ENCODE results near the gene OTOP3.
"Not testable (repeated sequence)": the region's sequence is repeated elsewhere in the genome, so short reads cannot be mapped to it uniquely, and the experiment has no call there.

The OTOP3 gene

DNA sequence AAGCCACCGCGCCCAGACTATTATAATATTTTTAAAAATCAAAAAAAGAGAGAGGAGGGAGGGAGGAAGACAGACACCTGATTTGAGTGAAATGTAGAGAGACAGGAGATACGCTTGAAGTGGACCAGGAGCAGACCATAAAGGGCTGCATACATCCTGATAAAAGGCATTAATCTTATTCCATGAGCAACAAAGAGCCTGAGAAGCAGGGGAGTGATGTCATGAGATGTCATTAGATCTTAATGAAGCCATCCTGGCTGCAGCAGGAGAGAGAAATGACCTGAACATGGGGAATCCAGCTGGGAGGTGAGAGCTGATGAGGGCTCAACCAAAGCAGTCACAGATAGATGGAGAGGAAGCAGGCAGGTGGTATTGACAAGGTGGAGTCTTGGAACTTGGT lies 42.1 kb downstream of the OTOP3 start:
- in situ Hi-C loops (cut with HindIII; ENCODE audit: low sequenced_read_pairs) = no loop called here
- TF ChIP-seq, protein P1, sequence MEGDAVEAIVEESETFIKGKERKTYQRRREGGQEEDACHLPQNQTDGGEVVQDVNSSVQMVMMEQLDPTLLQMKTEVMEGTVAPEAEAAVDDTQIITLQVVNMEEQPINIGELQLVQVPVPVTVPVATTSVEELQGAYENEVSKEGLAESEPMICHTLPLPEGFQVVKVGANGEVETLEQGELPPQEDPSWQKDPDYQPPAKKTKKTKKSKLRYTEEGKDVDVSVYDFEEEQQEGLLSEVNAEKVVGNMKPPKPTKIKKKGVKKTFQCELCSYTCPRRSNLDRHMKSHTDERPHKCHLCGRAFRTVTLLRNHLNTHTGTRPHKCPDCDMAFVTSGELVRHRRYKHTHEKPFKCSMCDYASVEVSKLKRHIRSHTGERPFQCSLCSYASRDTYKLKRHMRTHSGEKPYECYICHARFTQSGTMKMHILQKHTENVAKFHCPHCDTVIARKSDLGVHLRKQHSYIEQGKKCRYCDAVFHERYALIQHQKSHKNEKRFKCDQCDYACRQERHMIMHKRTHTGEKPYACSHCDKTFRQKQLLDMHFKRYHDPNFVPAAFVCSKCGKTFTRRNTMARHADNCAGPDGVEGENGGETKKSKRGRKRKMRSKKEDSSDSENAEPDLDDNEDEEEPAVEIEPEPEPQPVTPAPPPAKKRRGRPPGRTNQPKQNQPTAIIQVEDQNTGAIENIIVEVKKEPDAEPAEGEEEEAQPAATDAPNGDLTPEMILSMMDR (IDR thresholded peaks at IDR 0.05; ENCODE audit: low read depth, low read length) = no peak
- no peak for DNase-seq (ENCODE audit: low read depth, low spot score)
- no peak overlapping the region for H3K4me3 ChIP-seq (ENCODE audit: low read depth, low read length)

DNA sequence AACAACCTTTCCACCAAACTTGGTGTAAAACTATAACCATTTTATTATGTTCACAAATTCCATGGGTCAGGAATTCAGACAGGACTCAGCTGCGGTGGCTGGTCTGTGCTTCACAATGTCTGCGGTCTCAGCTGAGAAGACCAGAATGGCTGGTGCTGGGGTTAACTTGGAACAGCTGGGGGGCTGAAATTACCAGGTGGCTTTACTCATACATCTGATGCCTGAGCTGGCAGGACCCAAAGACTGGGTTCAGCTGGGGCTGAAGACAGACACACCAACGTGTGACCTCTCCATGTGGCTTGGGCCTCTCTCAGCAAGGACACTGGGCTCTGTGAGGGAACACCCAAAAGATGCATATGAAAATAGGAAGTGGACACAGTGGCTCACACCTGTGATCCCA lies 42.5 kb downstream of the OTOP3 start:
- TF ChIP-seq, protein P1 (IDR thresholded peaks at IDR 0.05; ENCODE audit: low read depth, low read length) = no peak
- H3K4me3 ChIP-seq (ENCODE audit: low read depth, low read length) = no peak overlapping the region
- DNase-seq (ENCODE audit: low read depth, low spot score) = no peak
- in situ Hi-C loops (cut with HindIII; ENCODE audit: low sequenced_read_pairs) = no loop called here

DNA sequence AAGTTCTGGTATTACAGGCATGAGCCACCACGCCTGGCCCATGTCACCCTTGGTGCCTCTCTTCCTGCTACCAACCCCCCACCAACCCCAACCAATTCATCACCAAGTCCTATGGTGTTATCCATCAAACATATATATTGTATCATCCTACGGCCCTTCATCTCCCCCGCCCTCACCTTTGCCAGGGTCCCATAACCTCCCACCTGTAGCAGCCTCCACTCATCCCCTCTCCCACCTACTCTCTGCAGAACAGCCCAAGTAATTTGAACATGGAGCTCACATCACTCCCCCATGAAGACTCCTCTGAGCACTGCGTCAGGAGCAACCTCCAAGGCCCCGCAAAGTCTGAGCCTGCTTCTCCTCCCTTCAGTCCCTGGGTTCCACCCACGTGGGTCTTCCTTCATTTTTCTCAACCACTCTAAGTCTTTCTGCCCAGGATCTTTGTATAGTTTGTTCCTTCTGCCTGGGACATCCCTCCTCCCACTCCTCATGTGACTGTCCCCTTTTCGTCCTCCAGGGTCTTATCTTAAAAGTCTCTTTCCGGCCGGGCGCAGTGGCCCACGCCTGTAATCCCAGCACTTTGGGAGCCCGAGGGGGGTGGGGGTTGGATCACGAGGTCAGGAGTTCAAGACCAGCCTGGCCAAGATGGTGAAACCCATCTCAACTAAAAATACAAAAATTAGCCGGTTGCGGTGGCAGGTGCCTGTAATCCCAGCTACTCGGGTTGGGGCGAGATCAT lies 43.9 kb downstream of the OTOP3 start:
- TF ChIP-seq, protein P1 (IDR thresholded peaks at IDR 0.05; ENCODE audit: low read depth, low read length) = no peak
- in situ Hi-C loops (cut with HindIII; ENCODE audit: low sequenced_read_pairs) = no loop called here
- no peak for DNase-seq (ENCODE audit: low read depth, low spot score)
- H3K4me3 ChIP-seq (ENCODE audit: low read depth, low read length) = no peak overlapping the region

DNA sequence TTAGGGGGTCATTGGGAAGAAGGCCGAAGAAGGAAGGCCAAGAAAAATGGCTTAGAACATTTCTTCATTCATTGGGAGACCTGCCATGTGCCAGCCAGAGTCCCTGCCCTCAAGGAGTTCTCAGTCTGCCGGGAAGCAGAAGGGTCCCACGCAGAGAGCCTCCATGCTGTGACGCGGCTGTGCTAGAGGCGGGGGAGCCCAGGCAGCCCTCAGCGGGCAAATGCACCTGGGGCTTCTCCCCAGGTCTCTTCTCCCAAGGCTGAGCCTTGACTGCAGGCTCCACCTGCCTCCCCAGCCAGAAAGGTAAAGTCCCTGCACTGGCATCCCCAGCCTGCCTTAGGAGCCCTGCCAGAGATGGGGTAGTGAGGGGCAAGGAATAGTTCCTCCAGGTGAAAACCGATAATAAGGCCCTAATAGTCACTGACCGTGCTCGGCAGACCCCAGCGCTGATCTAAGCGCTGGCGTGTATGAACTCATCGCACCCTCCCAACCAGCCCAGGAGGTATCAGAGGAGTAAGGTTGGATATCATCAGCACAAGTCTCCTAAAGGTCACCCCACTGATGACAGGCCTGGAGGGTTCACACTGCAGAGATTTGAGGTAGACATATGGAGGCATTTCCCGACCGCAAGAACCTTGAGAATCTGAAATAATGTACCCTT lies 45.8 kb downstream of the OTOP3 start:
- TF ChIP-seq, protein P1 (IDR thresholded peaks at IDR 0.05; ENCODE audit: low read depth, low read length) = no peak
- in situ Hi-C loops (cut with HindIII; ENCODE audit: low sequenced_read_pairs) = no loop called here
- H3K4me3 ChIP-seq (ENCODE audit: low read depth, low read length) = peak overlapping the region; percentile 58
- no peak for DNase-seq (ENCODE audit: low read depth, low spot score)

DNA sequence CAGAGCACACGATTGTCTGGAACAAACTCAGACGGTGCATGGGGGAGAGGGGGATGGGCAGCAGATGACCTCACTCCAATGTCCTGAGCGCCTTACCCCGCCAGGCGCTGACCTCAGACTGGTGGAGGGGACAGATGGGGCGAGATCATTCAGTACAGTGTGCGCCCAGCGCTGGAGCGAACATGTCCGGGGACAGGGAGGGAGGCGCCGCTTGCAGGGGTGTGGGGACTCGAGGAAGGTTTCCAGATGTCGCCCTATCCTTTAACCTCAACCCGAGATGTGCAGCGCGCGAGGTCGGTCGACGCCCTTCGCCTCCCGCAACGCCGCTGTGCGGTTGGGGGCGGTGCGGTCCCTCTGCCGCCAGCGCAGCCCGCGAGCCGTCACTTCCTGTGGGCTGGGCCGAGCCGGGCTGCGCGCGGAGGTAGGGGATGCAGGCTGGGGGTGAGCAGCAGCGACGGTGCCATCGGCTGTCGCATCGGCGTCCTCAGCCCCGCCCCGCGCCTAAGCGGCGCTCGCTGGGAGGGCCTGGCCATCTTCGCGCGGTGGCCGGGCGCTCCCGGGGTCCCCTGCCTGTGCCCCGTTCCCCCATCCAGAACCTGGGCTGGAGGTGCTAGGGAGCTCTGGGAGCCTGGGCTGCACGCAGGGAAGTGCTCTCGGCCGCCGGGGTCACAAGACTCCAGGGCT lies 46.4 kb downstream of the OTOP3 start:
- DNase-seq (ENCODE audit: low read depth, low spot score) = peak; percentile 28
- in situ Hi-C loops (cut with HindIII; ENCODE audit: low sequenced_read_pairs) = no loop called here
- H3K4me3 ChIP-seq (ENCODE audit: low read depth, low read length) = peak overlapping the region; percentile 58

DNA sequence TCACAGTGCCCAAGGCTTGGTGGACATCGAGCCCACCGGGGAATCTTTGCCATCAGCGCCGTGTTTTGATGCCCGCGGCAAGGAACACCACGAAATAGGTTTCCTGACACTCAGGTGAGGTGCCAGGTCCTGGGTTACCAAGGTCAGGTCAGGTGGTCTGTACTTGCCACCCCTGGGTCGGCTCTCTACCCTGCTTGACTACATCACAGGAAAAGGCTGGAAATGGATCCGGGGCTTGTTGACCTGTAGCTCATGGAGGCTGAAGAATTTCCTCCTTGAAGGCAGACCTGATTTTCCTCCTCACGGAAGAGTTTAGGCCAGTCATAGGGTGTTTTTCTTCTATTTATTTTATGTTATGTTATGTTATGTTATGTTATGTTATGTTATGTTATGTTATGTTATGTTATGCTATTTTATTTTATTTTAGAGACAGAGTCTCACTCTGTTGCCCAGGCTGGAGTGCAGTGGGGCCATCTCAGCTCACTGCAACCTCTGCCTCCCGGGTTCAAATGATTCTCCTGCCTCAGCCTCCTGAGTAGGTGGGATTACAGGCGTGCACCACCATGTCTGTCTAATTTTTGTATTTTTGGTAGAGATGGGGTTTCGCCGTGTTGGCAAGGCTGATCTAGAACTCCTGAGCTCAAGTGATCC lies 47.1 kb downstream of the OTOP3 start:
- H3K4me3 ChIP-seq (ENCODE audit: low read depth, low read length) = peak overlapping the region; percentile 58
- in situ Hi-C loops (cut with HindIII; ENCODE audit: low sequenced_read_pairs); DNase-seq (ENCODE audit: low read depth, low spot score): not testable (repeated sequence)

More for the DNA sequence above, 46.4 kb downstream of the OTOP3 start:
- TF ChIP-seq, protein P1 (IDR thresholded peaks at IDR 0.05; ENCODE audit: low read depth, low read length) = no peak
